Neural crest cell (in vitro differentiated cells): ENCODE results near the gene MYO1E. TPM values are rescaled to one million over a fixed set of nuclear protein-coding genes. Genes with fewer than 3 reads are reported as not detected.
A peak's percentile ranks its signal among the peaks of the same experiment; 100 is the strongest.

Source experiments
- DNase-seq: peaks from one replicate; pipeline ENCODE4 v3.0.0; 2021; ENCODE audit warnings: low read depth, mixed read lengths, low spot score
- H3K27ac Mint-ChIP-seq: one replicate; pipeline ENCODE4 v1.8.0; 2021; ENCODE audit warnings: mild to moderate bottlenecking, mixed read lengths; ENCODE audit not compliant: unreplicated experiment
- H3K27me3 Mint-ChIP-seq: 2 replicates; pipeline ENCODE4 v1.8.0; 2021; ENCODE audit warnings: low read depth, mild to moderate bottlenecking, mixed read lengths
- H3K36me3 Mint-ChIP-seq: 2 replicates; pipeline ENCODE4 v1.8.0; 2021; ENCODE audit warnings: low read depth, mild to moderate bottlenecking, mixed read lengths
- H3K4me1 Mint-ChIP-seq: 2 replicates; pipeline ENCODE4 v1.8.0; 2021; ENCODE audit warnings: mixed read lengths
- H3K4me3 Mint-ChIP-seq: one replicate; pipeline ENCODE4 v1.8.0; 2021; ENCODE audit warnings: mild to moderate bottlenecking, mixed read lengths
- H3K9me3 Mint-ChIP-seq: 2 replicates; pipeline ENCODE4 v1.8.0; 2021; ENCODE audit warnings: mixed read lengths
- CTCF ChIP-seq: fragments of 200-600 bp; sonication (generic); conservative IDR thresholded peaks from 2 replicates; pipeline ENCODE4 v1.5.0; 2021; ENCODE audit warnings: antibody characterized with exemption, mild to moderate bottlenecking
- total RNA-seq: library from RNA; stranded (reverse); gene quantifications from 2 replicates; pipeline ENCODE4 v1.2.1, GENCODE V29; 2021

MYO1E gene
- total RNA-seq, 1 donor from 2014 or later: 34.5 TPM

DNA sequence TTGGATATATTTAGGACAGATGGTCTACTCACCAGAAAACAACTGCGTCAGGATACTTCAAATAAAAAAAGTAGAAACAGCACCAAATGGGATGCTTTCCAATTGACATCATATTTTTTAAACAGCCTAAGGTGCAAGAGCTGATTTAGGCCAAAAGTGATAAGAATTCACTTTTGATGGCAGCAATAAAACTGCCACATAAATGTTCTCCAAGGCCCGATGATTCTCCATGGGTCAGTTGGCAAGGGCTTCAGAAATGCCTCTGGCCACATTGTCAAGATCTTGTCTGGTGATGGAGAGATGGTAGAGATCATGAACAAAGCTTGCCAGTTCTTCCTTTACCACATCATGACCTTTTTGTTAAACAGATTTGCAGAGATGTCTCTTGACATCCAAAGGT lies 127.1 kb downstream of the MYO1E start:
- no peak overlapping the region for H3K4me3 Mint-ChIP-seq
- no peaks in the 10 kb centered on the region for H3K36me3 Mint-ChIP-seq
- no peak for TF ChIP-seq CTCF
- H3K27ac Mint-ChIP-seq: no peak overlapping the region
- peaks cover 3% of the 10 kb centered on the region for H3K4me1 Mint-ChIP-seq
- DNase-seq: no peak
- no peaks in the 10 kb centered on the region for H3K9me3 Mint-ChIP-seq
- no peaks in the 10 kb centered on the region for H3K27me3 Mint-ChIP-seq

- H3K9me3 Mint-ChIP-seq: no peaks in the 10 kb centered on the region
- TF ChIP-seq CTCF: no peak
- DNase-seq: no peak
- no peak overlapping the region for H3K4me3 Mint-ChIP-seq
- no peaks in the 10 kb centered on the region for H3K27me3 Mint-ChIP-seq
- H3K4me1 Mint-ChIP-seq: peaks cover 3% of the 10 kb centered on the region
- no peak overlapping the region for H3K27ac Mint-ChIP-seq
- H3K36me3 Mint-ChIP-seq: no peaks in the 10 kb centered on the region
Observed at GRCh38 chr15:59244337-59244736, 128.3 kb downstream of the MYO1E start.

GRCh38 chr15:59243622-59244021 lies 129.0 kb downstream of the MYO1E start:
- Mint-ChIP-seq H3K36me3 (no peaks in the 10 kb centered on the region), H3K9me3 (no peaks in the 10 kb centered on the region), H3K27me3 (no peaks in the 10 kb centered on the region), H3K4me3 (no peak overlapping the region), H3K27ac (no peak overlapping the region), H3K4me1 (peaks cover 3% of the 10 kb centered on the region)
- DNase-seq: no peak
- TF ChIP-seq CTCF: no peak

- no peak overlapping the region for H3K4me3 Mint-ChIP-seq
- no peak for TF ChIP-seq CTCF
- H3K9me3 Mint-ChIP-seq: no peaks in the 10 kb centered on the region
Observed at GRCh38 chr15:59242649-59243048, 130.0 kb downstream of the MYO1E start.

DNA sequence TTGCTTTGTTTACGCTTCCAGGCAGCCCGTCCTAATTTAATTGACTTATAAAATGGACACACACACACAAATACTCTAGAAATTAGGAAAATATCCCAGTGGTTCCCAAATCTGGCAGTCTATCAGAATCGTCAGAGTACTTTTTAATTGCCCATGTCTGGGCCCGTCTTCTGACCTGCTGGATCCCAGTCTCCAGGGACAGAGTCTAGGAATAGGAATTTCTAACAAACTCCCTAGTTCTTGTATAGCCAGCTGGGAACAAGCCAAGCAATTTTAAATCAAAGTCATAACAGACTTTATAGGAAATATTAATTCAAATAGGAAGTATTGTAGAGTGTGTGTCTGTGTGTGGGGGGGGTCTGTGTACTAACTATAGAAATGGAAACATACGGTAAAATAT lies 132.6 kb downstream of the MYO1E start:
- no peak for DNase-seq
- Mint-ChIP-seq H3K4me1 (peaks cover 5% of the 10 kb centered on the region), H3K27me3 (no peaks in the 10 kb centered on the region), H3K4me3 (no peak overlapping the region), H3K36me3 (peaks cover 4% of the 10 kb centered on the region), H3K27ac (no peak overlapping the region), H3K9me3 (no peaks in the 10 kb centered on the region)
- TF ChIP-seq CTCF: no peak

More at GRCh38 chr15:59242649-59243048, 130.0 kb downstream of the MYO1E start:
- Mint-ChIP-seq H3K27ac (peak overlapping the region; percentile 17), H3K27me3 (no peaks in the 10 kb centered on the region), H3K4me1 (peaks cover 3% of the 10 kb centered on the region), H3K36me3 (no peaks in the 10 kb centered on the region)
- DNase-seq: no peak

DNA sequence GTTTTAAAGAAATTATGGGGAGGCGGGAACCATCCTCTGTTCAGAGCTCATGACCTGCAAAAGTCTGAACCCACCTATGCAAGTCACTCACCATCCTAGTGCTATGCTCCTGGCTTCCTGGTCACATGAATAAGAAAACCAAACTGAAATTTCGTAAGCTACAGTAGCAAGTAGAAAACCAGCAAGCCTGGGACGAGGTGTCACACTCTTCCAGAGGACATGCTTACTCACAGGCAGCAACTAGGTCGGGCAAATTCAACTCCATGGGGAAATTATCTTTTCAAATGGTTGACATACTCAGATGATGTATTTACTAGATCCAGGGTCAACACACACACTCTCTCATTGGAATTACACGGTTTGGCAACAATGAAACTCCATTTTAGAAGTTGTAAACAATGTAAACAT lies 134.7 kb downstream of the MYO1E start:
- no peaks in the 10 kb centered on the region for H3K27me3 Mint-ChIP-seq
- H3K4me1 Mint-ChIP-seq: peaks cover 5% of the 10 kb centered on the region
- H3K4me3 Mint-ChIP-seq: no peak overlapping the region
- H3K27ac Mint-ChIP-seq: no peak overlapping the region
- peaks cover 4% of the 10 kb centered on the region for H3K36me3 Mint-ChIP-seq
- no peak for TF ChIP-seq CTCF
- H3K9me3 Mint-ChIP-seq: no peaks in the 10 kb centered on the region
- DNase-seq: no peak
